GM13977 (cell line): ENCODE measurements around the gene SNX4.
A peak's percentile ranks its signal among the peaks of the same experiment; 100 is the strongest.

Source experiments
- DNase-seq: peaks from one replicate; pipeline ENCODE4 v3.0.0; 2012; ENCODE audit warnings: low spot score
- in situ Hi-C: fragments of 300-500 bp; cut with MboI; formaldehyde crosslinking; loops from one replicate; pipeline ENCODE4 v1.12.0; 2022; ENCODE audit warnings: low sequenced_read_pairs, low pct_unique_long_range_greater_than_20kb, mixed read lengths, inconsistent platforms; ENCODE audit not compliant: unreplicated experiment
- TF ChIP-seq, protein P1 (sequence below): IDR thresholded peaks from 2 replicates; pipeline ENCODE4 v1.5.1; 2012; ENCODE audit warnings: mild to moderate bottlenecking, control low read depth; ENCODE audit not compliant: insufficient read depth; ENCODE audit errors: extremely low read depth, missing control alignments

The SNX4 gene

DNA sequence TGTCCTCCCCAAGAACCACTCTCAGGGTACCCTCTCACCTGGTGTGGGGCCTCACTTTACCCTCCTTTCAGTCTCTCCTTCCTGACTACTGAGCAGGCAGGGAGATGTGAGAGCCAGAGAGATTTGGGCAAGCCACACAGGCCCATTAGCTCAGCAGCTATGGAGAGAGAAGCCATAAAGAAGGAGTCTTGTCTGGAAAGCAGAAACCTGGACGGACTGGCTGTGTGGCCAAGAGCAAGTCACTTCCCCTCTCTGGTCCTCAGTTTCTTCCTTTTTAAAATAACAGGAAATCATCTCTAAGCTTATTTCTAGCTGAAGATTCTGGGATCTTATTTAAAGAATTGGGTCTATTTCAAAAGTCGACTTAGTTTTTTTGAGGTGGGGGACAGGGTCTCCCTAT, 79.0 kb downstream of the SNX4 start:
- no peak for DNase-seq
- TF ChIP-seq, protein P1, sequence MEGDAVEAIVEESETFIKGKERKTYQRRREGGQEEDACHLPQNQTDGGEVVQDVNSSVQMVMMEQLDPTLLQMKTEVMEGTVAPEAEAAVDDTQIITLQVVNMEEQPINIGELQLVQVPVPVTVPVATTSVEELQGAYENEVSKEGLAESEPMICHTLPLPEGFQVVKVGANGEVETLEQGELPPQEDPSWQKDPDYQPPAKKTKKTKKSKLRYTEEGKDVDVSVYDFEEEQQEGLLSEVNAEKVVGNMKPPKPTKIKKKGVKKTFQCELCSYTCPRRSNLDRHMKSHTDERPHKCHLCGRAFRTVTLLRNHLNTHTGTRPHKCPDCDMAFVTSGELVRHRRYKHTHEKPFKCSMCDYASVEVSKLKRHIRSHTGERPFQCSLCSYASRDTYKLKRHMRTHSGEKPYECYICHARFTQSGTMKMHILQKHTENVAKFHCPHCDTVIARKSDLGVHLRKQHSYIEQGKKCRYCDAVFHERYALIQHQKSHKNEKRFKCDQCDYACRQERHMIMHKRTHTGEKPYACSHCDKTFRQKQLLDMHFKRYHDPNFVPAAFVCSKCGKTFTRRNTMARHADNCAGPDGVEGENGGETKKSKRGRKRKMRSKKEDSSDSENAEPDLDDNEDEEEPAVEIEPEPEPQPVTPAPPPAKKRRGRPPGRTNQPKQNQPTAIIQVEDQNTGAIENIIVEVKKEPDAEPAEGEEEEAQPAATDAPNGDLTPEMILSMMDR, result no peak
- in situ Hi-C loops, result loop anchor here (25.0 kb wide), 2 partner anchors 504 to 679 kb away; partner anchors contain the start of gene MUC13

DNA sequence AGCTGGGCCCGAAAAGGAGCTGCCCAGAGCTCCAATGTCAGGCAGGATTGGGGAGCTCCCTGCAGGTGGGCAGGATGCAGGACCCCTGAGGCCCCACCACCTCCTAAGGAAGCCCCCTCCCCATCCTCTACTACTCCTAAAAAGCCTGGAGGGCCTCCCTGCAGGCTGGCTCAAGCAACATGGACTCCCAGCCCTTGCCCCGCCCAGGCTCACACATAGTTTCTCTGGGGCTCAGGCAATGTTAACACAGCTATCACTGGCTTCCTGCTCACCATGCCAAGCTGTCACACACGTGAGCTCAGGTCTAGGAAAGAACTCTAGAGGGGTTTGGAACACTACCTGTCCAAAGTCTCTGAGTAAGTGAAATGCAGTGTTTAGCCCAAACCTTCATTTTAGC, 79.4 kb downstream of the SNX4 start:
- no peak for DNase-seq
- in situ Hi-C loops, result loop anchor here (25.0 kb wide), 2 partner anchors 503 to 678 kb away; partner anchors contain the start of gene MUC13
- TF ChIP-seq, protein P1, result no peak

DNA sequence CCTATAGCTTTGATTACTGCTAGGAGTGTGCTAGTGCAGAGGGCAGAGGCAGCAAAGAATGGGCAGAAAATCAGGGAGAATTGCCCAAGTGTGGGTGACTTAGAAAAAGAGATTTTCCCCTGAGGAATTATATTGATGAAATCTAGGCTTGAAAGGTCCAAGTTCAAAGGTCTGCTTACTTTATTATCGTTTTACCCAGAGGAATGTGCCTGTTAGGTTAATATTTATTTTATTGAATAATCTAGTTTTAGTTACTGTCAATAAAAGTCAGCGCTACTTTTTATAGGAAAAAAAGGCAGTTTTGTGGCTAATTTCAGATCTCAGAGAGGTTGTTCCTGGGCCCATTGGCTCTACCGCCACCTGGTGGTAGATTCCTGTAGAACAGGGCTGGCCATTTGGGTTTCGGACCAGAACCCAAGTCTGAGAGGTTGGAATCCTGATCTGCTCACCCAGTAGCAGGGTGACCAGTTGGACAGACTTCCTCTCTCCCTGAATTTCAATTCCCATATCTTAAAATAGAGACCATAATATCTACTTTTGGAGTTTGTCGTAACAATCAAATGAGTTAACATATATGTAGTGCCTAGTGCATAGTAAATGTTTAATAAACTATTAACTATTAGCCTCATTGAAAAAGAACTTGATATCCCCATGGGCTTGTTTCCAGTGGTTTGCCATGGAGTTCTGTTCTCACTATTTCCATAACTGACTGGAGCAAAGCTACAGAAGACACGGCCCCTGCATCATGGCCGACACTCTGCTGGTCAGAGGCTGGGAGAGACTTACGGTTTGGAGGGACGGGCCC, 82.2 kb downstream of the SNX4 start:
- peak; percentile 40 for DNase-seq

DNA sequence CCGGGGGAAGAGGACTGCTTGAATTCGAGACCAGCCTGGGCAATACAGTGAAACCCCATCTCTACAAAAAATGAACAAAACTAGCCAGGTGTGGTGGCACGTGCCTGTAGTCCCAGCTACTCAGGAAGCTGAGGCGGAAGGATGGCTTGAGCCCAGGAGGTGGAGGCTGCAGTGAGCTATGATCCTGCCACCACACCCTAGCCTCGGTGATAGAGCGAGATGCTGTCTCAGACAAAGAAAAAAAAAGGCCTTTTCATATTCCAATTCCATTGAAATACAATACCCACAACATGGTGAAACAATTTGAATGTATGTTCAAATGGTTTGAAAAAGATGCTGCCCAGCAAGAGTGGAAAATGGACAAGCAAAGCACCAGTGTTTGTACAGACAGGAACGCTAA, 83.1 kb downstream of the SNX4 start:
- TF ChIP-seq, protein P1, result no peak
- in situ Hi-C loops, result loop anchor here (25.0 kb wide), 2 partner anchors 500 to 675 kb away; partner anchors contain the start of gene MUC13
- DNase-seq, result no peak

More for the DNA sequence above, 82.2 kb downstream of the SNX4 start:
- TF ChIP-seq, protein P1, result peak; percentile 91
- in situ Hi-C loops, result loop anchor here (25.0 kb wide), 2 partner anchors 501 to 676 kb away; partner anchors contain the start of gene MUC13

DNA sequence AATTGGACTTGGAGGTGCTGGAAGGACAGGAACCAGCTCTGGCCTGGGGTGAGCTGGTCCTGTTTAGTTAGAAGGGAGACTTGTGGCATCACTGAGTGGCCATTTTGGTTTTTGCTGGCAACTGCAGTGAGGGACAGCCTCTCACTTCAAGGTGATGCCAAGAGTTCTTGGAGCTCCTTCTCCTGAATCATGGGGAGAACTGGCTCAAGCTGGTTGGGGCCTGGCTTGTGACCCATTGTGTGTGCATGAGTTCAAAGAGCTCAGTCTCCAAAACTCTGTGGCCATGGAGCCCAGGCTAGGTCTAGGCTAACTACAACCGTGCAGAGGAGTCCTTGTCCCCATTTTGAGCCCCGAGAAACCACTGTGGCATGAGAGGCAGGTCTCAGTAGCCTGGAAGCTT, 84.8 kb downstream of the SNX4 start:
- TF ChIP-seq, protein P1, result no peak
- in situ Hi-C loops, result loop anchor here (25.0 kb wide), 2 partner anchors 498 to 673 kb away; partner anchors contain the start of gene MUC13

DNA sequence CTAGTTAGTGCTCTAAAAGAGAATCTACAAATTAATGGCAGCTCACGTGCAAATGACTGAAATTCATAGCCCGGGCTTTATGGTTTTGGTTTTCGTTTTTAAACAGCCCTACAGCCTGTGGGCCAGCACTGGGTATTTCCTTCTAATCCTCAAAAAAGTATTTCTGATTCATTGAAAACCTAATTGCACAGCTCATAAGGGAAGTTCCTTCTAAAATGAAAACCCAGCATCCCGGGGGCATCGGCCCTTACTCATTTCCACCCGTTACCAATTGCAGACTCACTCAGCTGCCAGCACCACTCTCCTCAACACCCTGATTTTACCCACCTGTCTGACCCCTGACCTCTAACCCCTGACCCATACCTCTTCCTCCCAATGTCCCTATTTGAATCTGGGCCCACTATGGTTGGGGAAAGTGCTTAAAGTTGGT, 85.4 kb downstream of the SNX4 start:
- in situ Hi-C loops, result loop anchor here (25.0 kb wide), 2 partner anchors 497 to 672 kb away; partner anchors contain the start of gene MUC13
- TF ChIP-seq, protein P1, result no peak
- peak; percentile 31 for DNase-seq

More for the DNA sequence above, 84.8 kb downstream of the SNX4 start:
- no peak for DNase-seq
